Measurements from ENCODE around the gene PGBD5. TPM values are rescaled to one million over a fixed set of nuclear protein-coding genes. Genes with fewer than 3 reads are reported as not detected.

PGBD5 gene
- total and polyA plus RNA-seq, 3 donors from 2014 or later = 14.3 to 28.1 (median 16.0) TPM

DNA sequence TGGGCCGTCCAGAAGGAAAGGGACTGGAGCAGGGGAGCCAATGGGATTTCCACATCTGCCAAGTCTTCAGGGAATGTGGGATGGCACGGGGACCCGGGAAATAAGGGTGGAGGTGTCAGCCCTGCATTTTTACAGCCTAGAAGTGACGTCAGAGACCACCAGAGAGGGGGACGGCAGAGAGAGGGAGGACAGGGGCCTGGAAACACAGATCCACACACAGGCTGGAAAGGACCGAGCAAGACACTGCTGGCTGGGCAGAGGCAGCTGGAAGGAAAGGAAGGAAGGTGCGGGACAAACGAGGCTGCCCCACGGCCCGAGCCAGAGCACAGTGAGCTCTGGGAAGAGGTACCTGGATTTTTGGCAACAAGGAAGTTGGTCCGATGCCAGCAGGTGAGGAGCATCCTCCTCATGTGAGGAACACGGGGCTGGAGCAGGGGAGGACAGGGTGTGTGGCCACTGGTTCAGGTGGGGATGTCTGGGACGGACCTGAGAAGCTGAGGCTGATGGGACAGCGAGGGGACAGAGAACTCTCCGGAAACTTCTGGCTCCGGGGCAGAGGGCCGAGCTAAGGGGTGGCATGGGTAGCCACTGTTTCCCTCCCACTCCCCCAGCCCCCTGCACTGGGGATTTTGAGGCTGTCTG is 138.3 kb downstream of the PGBD5 start:
- TF ChIP-seq, protein P1, sequence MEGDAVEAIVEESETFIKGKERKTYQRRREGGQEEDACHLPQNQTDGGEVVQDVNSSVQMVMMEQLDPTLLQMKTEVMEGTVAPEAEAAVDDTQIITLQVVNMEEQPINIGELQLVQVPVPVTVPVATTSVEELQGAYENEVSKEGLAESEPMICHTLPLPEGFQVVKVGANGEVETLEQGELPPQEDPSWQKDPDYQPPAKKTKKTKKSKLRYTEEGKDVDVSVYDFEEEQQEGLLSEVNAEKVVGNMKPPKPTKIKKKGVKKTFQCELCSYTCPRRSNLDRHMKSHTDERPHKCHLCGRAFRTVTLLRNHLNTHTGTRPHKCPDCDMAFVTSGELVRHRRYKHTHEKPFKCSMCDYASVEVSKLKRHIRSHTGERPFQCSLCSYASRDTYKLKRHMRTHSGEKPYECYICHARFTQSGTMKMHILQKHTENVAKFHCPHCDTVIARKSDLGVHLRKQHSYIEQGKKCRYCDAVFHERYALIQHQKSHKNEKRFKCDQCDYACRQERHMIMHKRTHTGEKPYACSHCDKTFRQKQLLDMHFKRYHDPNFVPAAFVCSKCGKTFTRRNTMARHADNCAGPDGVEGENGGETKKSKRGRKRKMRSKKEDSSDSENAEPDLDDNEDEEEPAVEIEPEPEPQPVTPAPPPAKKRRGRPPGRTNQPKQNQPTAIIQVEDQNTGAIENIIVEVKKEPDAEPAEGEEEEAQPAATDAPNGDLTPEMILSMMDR (IDR thresholded peaks at IDR 0.05) = no peak
- TF ChIP-seq POLR2A (IDR thresholded peaks at IDR 0.05) = no peak
- Histone ChIP-seq H3K4me3 (no peak overlapping the region), H3K27ac (no peak overlapping the region), H3K9me3 (no peaks in the 10 kb centered on the region), H3K4me1 (no peaks in the 10 kb centered on the region), H3K27me3 (no peaks in the 10 kb centered on the region), H3K36me3 (ENCODE audit: low read depth, missing control alignments) (no peaks in the 10 kb centered on the region)
- DNase-seq = no peak
- WGBS, 2 donors = 69 to 72% methylated on average over 15 to 17 of the region's 17 CpGs
- intact Hi-C loops (cut with DNase I; ENCODE audit: low total_unique reads) = no loop called here

DNA sequence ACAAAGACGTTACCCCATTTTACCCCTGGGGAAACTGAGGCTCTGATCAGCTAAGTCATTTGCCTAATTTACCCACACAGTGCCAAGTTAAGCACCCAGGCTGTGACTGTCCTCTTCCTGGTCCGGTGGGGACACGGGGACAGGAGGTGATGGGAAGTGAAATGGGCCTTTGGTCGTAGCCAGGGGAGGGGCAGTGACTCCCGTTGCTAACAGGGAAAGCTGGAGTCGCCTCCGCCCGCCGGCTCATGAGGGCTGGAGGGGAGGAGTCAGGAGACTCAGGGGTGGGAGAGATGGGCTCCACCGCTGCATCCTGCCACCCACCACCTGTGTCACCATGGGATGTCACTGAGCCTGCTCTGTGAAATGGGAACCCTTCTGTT is 139.3 kb downstream of the PGBD5 start:
- H3K4me3 ChIP-seq = no peak overlapping the region
- H3K27me3 ChIP-seq = no peaks in the 10 kb centered on the region
- 84 to 86% methylated on average over 7 to 10 of the region's 10 CpGs for WGBS, 2 donors
- no peaks in the 10 kb centered on the region for H3K4me1 ChIP-seq
- no peaks in the 10 kb centered on the region for H3K36me3 ChIP-seq (ENCODE audit: low read depth, missing control alignments)
- H3K27ac ChIP-seq = no peak overlapping the region
- TF ChIP-seq, protein P1 (IDR thresholded peaks at IDR 0.05) = no peak
- TF ChIP-seq POLR2A (IDR thresholded peaks at IDR 0.05) = no peak
- DNase-seq = no peak
- intact Hi-C loops (cut with DNase I; ENCODE audit: low total_unique reads) = no loop called here
- H3K9me3 ChIP-seq = no peaks in the 10 kb centered on the region

DNA sequence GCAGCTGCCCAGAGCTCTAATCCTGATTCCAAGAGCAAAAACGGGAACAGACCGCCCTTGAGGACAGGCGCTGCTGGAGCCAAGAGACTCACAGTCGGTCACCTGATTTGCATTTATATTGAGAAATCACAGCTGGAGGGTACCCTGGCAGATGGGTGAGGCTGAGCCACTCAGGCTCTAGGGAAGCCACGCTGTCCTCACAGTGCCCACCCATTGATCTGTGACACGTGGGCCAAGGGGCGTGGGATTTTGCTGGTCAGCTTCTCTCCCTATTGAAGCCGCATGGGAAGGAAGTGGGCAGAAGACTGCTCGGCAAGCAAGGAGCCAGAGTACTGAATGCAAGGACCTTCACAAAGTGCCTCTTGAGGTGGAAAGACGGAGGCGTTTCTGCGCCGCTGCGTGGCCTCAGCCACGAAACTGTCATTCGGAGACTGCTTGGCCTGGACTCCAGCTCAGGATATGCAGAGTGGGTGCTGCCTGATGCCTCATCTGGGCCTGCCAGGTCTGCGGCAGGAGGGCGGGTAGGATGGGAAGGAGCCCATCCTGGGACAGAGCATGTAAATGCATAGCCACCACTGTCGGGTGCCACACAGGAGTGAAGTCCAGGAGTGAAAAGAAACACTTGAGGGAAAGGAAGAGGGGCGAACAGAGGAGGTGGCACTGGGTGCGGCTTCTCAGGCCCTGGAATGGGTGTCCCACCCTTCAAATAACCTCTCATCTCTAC is 139.8 kb downstream of the PGBD5 start:
- WGBS, 2 donors = 91 to 92% methylated on average over 12 to 21 of the region's 21 CpGs
- intact Hi-C loops (cut with DNase I; ENCODE audit: low total_unique reads) = no loop called here
- TF ChIP-seq POLR2A (IDR thresholded peaks at IDR 0.05) = no peak
- TF ChIP-seq, protein P1 (IDR thresholded peaks at IDR 0.05) = no peak
- DNase-seq = no peak
- Histone ChIP-seq H3K27me3 (no peaks in the 10 kb centered on the region), H3K4me3 (no peak overlapping the region), H3K9me3 (no peaks in the 10 kb centered on the region), H3K4me1 (no peaks in the 10 kb centered on the region), H3K36me3 (ENCODE audit: low read depth, missing control alignments) (no peaks in the 10 kb centered on the region), H3K27ac (no peak overlapping the region)

DNA sequence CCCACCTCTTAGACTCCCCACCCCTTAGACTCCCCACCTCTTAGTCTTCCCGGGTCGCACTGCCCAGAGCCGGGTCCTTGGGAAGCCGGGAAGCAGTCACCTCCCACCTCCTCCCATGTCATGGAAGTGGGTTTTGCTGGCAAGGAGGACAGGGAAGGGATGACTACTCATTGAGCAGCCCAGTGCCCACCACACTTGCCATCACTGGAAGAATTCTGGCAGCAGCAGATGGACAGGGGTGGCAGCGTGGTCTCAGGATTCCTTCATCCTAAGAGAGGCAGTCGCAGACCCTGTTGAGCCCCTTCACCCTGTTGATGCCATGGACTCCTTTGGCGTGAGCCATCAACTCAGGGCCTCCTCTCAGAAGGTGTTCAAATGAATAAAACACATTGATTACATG is 140.8 kb downstream of the PGBD5 start:
- TF ChIP-seq, protein P1 (IDR thresholded peaks at IDR 0.05) = no peak
- TF ChIP-seq POLR2A (IDR thresholded peaks at IDR 0.05) = no peak
- no peaks in the 10 kb centered on the region for H3K36me3 ChIP-seq (ENCODE audit: low read depth, missing control alignments)
- no peak overlapping the region for H3K4me3 ChIP-seq
- H3K27ac ChIP-seq = no peak overlapping the region
- WGBS, 2 donors = 78 to 85% methylated on average over 7 of the region's 7 CpGs
- no peak for DNase-seq
- no peaks in the 10 kb centered on the region for H3K9me3 ChIP-seq
- H3K4me1 ChIP-seq = no peaks in the 10 kb centered on the region
- intact Hi-C loops (cut with DNase I; ENCODE audit: low total_unique reads) = no loop called here
- no peaks in the 10 kb centered on the region for H3K27me3 ChIP-seq
